Measurements from ENCODE around the gene AFM. TPM values are rescaled to one million over a fixed set of nuclear protein-coding genes. Genes with fewer than 3 reads are reported as not detected.

The AFM gene
- total and polyA plus RNA-seq, 2 of the 8 experiments (the other 6 are each of a cell fraction or from before 2014, with no cell fraction given): not detected

DNA sequence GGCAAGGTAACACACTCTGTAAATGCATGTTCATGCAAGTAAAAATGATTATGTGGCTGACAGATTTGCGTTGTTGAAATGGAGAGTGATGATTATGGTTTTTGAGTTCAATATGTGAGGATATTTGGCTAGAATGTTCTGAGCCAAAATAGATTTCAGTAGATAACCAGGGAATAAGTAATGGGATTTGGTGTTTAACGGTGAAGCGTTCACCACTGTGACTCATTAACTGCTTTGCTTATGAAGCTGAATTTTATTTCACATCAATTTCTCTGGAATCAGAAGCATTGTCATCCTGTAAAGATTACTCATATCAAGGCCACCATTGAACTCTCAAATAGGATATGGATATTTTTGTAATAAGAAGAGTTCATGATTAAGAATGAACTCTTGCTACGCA, 33.9 kb upstream of the AFM start:
- Histone ChIP-seq H2BK15ac (ENCODE audit: low read length) (no peak overlapping the region), H3K4me1 (replicated peaks in 1 of 4; ENCODE audit: control insufficient read depth in 3 of 4, insufficient read depth in 4 of 4, low read length in 3 of 4) (peaks cover 5 to 20% (median 12%) of the 10 kb centered on the region in 4 experiments), H2AFZ (ENCODE audit: low read length) (no peak overlapping the region), H3K27me3 (replicated peaks in 1 of 4; ENCODE audit: control insufficient read depth in 3 of 4, extremely low read depth in 1 of 4, insufficient read depth in 3 of 4, low read length in 3 of 4) (no peaks in the 10 kb centered on the region), H2BK120ac (replicated peaks; ENCODE audit: low read depth, low read length) (no peak overlapping the region), H3K4me3 (ENCODE audit: extremely low read depth in 1 of 4, insufficient read depth in 2 of 4, low read depth in 3 of 4, low read length in 4 of 4) (no peak overlapping the region), H4K20me1 (replicated peaks in 1 of 2; ENCODE audit: control insufficient read depth in 1 of 2, insufficient read depth in 2 of 2, low read length in 2 of 2) (no peaks in the 10 kb centered on the region), H2AK5ac (ENCODE audit: low read depth, low read length) (no peak overlapping the region), H3K27ac (ENCODE audit: low read depth, low read length) (no peak overlapping the region), H4K91ac (replicated peaks; ENCODE audit: insufficient read length, low read length) (no peak overlapping the region), H3K9ac (replicated peaks in 1 of 4; ENCODE audit: extremely low read depth in 1 of 4, low read depth in 3 of 4, low read length in 3 of 4) (no peak overlapping the region), H3K79me1 (ENCODE audit: low read depth, low read length) (no peaks in the 10 kb centered on the region), H3K9me3 (ENCODE audit: insufficient read depth in 2 of 2, low read depth in 1 of 2, low read length in 1 of 2) (no peaks in the 10 kb centered on the region), H3K14ac (ENCODE audit: insufficient read length) (no peak overlapping the region), H2BK12ac (ENCODE audit: low read depth, low read length) (no peak overlapping the region), H3K4me2 (ENCODE audit: insufficient read depth in 1 of 2, low read depth in 2 of 2, low read length in 2 of 2) (no peak overlapping the region), H3K18ac (ENCODE audit: extremely low read depth, low read length) (no peak overlapping the region), H3K36me3 (ENCODE audit: control insufficient read depth in 2 of 4, insufficient read depth in 4 of 4, low read length in 3 of 4) (no peaks in the 10 kb centered on the region), H4K5ac (ENCODE audit: insufficient read length, low read depth, low read length) (no peak overlapping the region), H3K79me2 (ENCODE audit: control insufficient read depth in 1 of 2, insufficient read depth in 2 of 2, low read length in 2 of 2) (no peaks in the 10 kb centered on the region), H4K8ac (ENCODE audit: extremely low read depth, insufficient read depth, low read length) (no peak overlapping the region), H3K23me2 (ENCODE audit: low read depth, low read length) (no peaks in the 10 kb centered on the region), H3K56ac (replicated peaks; ENCODE audit: insufficient read length, low read depth, low read length) (no peak overlapping the region), H3K4ac (replicated peaks; ENCODE audit: insufficient read length, low read depth, low read length) (no peak overlapping the region), H3K23ac (ENCODE audit: insufficient read length) (no peak overlapping the region), H2BK5ac (ENCODE audit: low read depth, low read length) (no peak overlapping the region), H2BK20ac (ENCODE audit: low read length) (no peak overlapping the region)
- CTCF ChIA-PET (ENCODE audit: partially characterized antibody): interaction anchor here (0.7 to 6.5 kb wide), 7 partner anchors 10 to 134 kb away, joined by 3 to 83 read pairs (median 9); partner anchors contain the start of gene AFP
- WGBS, 2 experiments (ENCODE audit: extremely low coverage in 1 of 2, insufficient coverage in 1 of 2, insufficient read length in 1 of 2, insufficient replicate concordance in 2 of 2, low coverage in 1 of 2, low lambda C conversion rate in 2 of 2, missing lambda C conversion rate in 1 of 2): 92 to 100% methylated on average over 1 to 4 of the region's 4 CpGs
- no peak for DNase-seq (ENCODE audit: low read depth in 1 of 2, low spot score in 2 of 2)
- peak; percentile 28 for FAIRE-seq
- POLR2A ChIA-PET (ENCODE audit: partially characterized antibody): no interaction called here
- TF ChIP-seq, protein P1, sequence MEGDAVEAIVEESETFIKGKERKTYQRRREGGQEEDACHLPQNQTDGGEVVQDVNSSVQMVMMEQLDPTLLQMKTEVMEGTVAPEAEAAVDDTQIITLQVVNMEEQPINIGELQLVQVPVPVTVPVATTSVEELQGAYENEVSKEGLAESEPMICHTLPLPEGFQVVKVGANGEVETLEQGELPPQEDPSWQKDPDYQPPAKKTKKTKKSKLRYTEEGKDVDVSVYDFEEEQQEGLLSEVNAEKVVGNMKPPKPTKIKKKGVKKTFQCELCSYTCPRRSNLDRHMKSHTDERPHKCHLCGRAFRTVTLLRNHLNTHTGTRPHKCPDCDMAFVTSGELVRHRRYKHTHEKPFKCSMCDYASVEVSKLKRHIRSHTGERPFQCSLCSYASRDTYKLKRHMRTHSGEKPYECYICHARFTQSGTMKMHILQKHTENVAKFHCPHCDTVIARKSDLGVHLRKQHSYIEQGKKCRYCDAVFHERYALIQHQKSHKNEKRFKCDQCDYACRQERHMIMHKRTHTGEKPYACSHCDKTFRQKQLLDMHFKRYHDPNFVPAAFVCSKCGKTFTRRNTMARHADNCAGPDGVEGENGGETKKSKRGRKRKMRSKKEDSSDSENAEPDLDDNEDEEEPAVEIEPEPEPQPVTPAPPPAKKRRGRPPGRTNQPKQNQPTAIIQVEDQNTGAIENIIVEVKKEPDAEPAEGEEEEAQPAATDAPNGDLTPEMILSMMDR (IDR thresholded peaks at IDR 0.05; ENCODE audit: control extremely low read depth in 1 of 3, insufficient read depth in 1 of 3, low read depth in 1 of 3, low read length in 3 of 3): no peak
- no peak for TF ChIP-seq BCL11A (IDR thresholded peaks at IDR 0.05; ENCODE audit: low read depth in 2 of 2, low read length in 2 of 2)
